HEK293 (cell line): Measurements from ENCODE around the gene PLEKHA7.

Source experiments
- CTCF ChIA-PET: fragments of 350-600 bp; formaldehyde crosslinking; extraction: SDS; loops from one replicate; lab custom pipeline; 2021; ENCODE audit warnings: antibody characterized with exemption; lab: Yijun Ruan, JAX
- POLR2A ChIA-PET: fragments of 300-600 bp; formaldehyde crosslinking; extraction: SDS; loops from one replicate; lab custom pipeline; 2020; ENCODE audit warnings: antibody characterized with exemption, inconsistent platforms; lab: Yijun Ruan, JAX
- H3K27ac ChIP-seq: fragments of 200-500 bp; sonication (Bioruptor generic); 2 replicates; pipeline ENCODE4 v1.5.1; 2014; ENCODE audit warnings: low read depth, low read length, control low read depth, inconsistent platforms; ENCODE audit errors: extremely low read depth
- H3K36me3 ChIP-seq, 2 experiments: fragments of 200-500 bp in 1 of 2; sonication (Bioruptor generic) in 1 of 2; 1 replicate in 1 of 2; 2 replicates in 1 of 2; pipeline ENCODE4 v1.5.1; 2014 to 2017; ENCODE audit warnings: inconsistent platforms in 2 of 2, low read length in 2 of 2; ENCODE audit not compliant: control insufficient read depth in 2 of 2, insufficient read depth in 1 of 2
- H3K4me1 ChIP-seq: fragments of 200-500 bp; sonication (Bioruptor generic); 2 replicates; pipeline ENCODE4 v1.5.1; 2014; ENCODE audit warnings: mild to moderate bottlenecking, low read length, inconsistent platforms; ENCODE audit not compliant: control insufficient read depth, insufficient read depth
- H3K4me3 ChIP-seq: 2 replicates; pipeline ENCODE4 v1.5.1; 2011; ENCODE audit warnings: low read depth, mild to moderate bottlenecking, control low read depth, low read length, moderate library complexity
- H3K9me3 ChIP-seq: fragments of 200-500 bp; sonication (Bioruptor generic); 2 replicates; pipeline ENCODE4 v1.5.1; 2014; ENCODE audit warnings: low read depth, low read length, inconsistent platforms; ENCODE audit not compliant: control insufficient read depth, insufficient read depth
- SALL2 ChIP-seq: fragments of 450-650 bp; formaldehyde crosslinking; IDR thresholded peaks from 2 replicates; pipeline ENCODE4 v1.5.0; 2017; ENCODE audit warnings: missing biosample characterization, mild to moderate bottlenecking, missing genetic modification characterization, borderline replicate concordance
- YY2 ChIP-seq: fragments of 450-650 bp; formaldehyde crosslinking; IDR thresholded peaks from 2 replicates; pipeline ENCODE4 v1.5.1; 2016; ENCODE audit warnings: missing biosample characterization, missing genetic modification characterization
- ZBTB44 ChIP-seq: fragments of 450-650 bp; IDR thresholded peaks from 2 replicates; pipeline ENCODE4 v1.5.1; 2018; ENCODE audit warnings: missing biosample characterization, mild to moderate bottlenecking, missing genetic modification characterization
- ZBTB6 ChIP-seq: fragments of 450-650 bp; formaldehyde crosslinking; IDR thresholded peaks from 2 replicates; pipeline ENCODE4 v1.5.1; 2017; ENCODE audit warnings: missing biosample characterization, missing genetic modification characterization
- ZBTB8A ChIP-seq: fragments of 450-650 bp; formaldehyde crosslinking; IDR thresholded peaks from 2 replicates; pipeline ENCODE4 v1.5.1; 2016; ENCODE audit warnings: missing biosample characterization, missing genetic modification characterization
- ZNF404 ChIP-seq: fragments of 450-650 bp; formaldehyde crosslinking; IDR thresholded peaks from 2 replicates; pipeline ENCODE4 v1.5.1; 2017; ENCODE audit warnings: missing biosample characterization, missing genetic modification characterization
- ZNF488 ChIP-seq: fragments of 450-650 bp; formaldehyde crosslinking; IDR thresholded peaks from 2 replicates; pipeline ENCODE4 v1.5.1; 2016; ENCODE audit warnings: missing biosample characterization, missing genetic modification characterization
- ZNF548 ChIP-seq: fragments of 450-650 bp; formaldehyde crosslinking; IDR thresholded peaks from 2 replicates; pipeline ENCODE4 v1.5.1; 2016; ENCODE audit warnings: missing biosample characterization, missing genetic modification characterization
- ZNF645 ChIP-seq: fragments of 450-650 bp; formaldehyde crosslinking; IDR thresholded peaks from 2 replicates; pipeline ENCODE4; 2016; ENCODE audit warnings: missing biosample characterization, missing genetic modification characterization
- TF ChIP-seq, protein P1 (sequence below): fragments of 450-650 bp; formaldehyde crosslinking; IDR thresholded peaks from 2 replicates; pipeline ENCODE4 v1.5.1; 2017; ENCODE audit warnings: missing biosample characterization, missing genetic modification characterization
- TF ChIP-seq, protein P2 (sequence below): fragments of 450-650 bp; formaldehyde crosslinking; IDR thresholded peaks from 2 replicates; pipeline ENCODE4 v1.5.1; 2016; ENCODE audit warnings: missing biosample characterization, missing genetic modification characterization

The PLEKHA7 gene

DNA sequence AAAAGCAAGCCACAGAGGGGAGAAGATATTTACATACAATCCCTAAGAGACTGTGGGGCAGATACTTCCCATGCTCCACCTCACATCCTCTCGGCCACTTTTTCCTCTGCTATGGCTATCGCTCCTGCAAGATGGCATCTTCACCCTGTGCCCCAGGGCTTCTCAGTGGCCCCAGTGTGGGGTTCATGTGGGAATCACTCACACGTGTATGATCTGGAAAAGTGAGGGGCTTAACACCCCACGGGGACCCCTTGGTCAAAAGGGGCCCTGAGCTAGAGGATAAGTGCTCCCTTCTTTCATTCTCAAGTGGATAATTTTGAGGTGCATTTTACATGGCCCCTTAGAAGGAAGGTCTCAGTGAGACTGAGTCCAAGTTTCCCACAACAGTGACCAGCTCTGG lies 247.1 kb downstream of the PLEKHA7 start:
- H3K9me3 ChIP-seq: no peaks in the 10 kb centered on the region
- TF ChIP-seq ZBTB8A: no peak
- no peaks in the 10 kb centered on the region for H3K36me3 ChIP-seq
- ChIA-PET CTCF (interaction anchor here (0.6 to 1.8 kb wide), 2 partner anchors 21 to 51 kb away, joined by 5 to 6 read pairs; no protein-coding TSS in a partner anchor), POLR2A (no interaction called here)
- no peak overlapping the region for H3K27ac ChIP-seq
- H3K4me1 ChIP-seq: no peaks in the 10 kb centered on the region
- no peak overlapping the region for H3K4me3 ChIP-seq

GRCh38 chr11:16764888-16765287 lies 249.3 kb downstream of the PLEKHA7 start:
- Histone ChIP-seq H3K9me3 (no peaks in the 10 kb centered on the region), H3K4me1 (no peaks in the 10 kb centered on the region)
- TF ChIP-seq, protein P1, sequence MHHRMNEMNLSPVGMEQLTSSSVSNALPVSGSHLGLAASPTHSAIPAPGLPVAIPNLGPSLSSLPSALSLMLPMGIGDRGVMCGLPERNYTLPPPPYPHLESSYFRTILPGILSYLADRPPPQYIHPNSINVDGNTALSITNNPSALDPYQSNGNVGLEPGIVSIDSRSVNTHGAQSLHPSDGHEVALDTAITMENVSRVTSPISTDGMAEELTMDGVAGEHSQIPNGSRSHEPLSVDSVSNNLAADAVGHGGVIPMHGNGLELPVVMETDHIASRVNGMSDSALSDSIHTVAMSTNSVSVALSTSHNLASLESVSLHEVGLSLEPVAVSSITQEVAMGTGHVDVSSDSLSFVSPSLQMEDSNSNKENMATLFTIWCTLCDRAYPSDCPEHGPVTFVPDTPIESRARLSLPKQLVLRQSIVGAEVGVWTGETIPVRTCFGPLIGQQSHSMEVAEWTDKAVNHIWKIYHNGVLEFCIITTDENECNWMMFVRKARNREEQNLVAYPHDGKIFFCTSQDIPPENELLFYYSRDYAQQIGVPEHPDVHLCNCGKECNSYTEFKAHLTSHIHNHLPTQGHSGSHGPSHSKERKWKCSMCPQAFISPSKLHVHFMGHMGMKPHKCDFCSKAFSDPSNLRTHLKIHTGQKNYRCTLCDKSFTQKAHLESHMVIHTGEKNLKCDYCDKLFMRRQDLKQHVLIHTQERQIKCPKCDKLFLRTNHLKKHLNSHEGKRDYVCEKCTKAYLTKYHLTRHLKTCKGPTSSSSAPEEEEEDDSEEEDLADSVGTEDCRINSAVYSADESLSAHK: no peak
- TF ChIP-seq, protein P2, sequence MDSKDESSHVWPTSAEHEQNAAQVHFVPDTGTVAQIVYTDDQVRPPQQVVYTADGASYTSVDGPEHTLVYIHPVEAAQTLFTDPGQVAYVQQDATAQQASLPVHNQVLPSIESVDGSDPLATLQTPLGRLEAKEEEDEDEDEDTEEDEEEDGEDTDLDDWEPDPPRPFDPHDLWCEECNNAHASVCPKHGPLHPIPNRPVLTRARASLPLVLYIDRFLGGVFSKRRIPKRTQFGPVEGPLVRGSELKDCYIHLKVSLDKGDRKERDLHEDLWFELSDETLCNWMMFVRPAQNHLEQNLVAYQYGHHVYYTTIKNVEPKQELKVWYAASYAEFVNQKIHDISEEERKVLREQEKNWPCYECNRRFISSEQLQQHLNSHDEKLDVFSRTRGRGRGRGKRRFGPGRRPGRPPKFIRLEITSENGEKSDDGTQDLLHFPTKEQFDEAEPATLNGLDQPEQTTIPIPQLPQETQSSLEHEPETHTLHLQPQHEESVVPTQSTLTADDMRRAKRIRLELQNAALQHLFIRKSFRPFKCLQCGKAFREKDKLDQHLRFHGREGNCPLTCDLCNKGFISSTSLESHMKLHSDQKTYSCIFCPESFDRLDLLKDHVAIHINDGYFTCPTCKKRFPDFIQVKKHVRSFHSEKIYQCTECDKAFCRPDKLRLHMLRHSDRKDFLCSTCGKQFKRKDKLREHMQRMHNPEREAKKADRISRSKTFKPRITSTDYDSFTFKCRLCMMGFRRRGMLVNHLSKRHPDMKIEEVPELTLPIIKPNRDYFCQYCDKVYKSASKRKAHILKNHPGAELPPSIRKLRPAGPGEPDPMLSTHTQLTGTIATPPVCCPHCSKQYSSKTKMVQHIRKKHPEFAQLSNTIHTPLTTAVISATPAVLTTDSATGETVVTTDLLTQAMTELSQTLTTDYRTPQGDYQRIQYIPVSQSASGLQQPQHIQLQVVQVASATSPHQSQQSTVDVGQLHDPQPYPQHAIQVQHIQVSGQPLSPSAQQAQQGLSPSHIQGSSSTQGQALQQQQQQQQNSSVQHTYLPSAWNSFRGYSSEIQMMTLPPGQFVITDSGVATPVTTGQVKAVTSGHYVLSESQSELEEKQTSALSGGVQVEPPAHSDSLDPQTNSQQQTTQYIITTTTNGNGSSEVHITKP: no peak
- TF ChIP-seq ZNF548 (tag by site-specific recombination) (no peak), ZBTB44 (tag by site-specific recombination) (no peak)
- TF ChIP-seq, all 188 proteins: peak for 0
- ChIA-PET CTCF (no interaction called here), POLR2A (no interaction called here)
- Histone ChIP-seq H3K27ac (no peak overlapping the region), H3K4me3 (no peak overlapping the region), H3K36me3 (no peaks in the 10 kb centered on the region)

DNA sequence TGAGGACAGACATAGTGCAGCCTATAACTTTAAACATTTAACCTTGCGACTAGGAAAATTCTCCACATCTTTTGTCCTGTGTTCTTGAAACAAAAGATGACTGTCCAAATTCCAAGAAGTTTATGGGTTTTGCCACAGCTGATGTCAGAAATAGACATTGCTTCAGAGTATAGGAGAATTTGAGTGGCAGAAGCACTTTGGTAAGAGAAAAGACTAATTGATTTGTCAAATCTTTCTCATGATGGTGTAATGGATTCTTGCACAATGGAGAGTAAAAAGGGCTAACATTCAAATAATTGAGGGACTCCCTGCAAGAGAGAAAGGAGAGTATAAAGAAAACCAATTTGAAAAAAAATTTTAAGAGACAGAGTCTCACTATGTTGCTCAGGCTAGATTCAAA lies 250.5 kb downstream of the PLEKHA7 start:
- TF ChIP-seq ZNF488 (tag by site-specific recombination): no peak
- TF ChIP-seq ZNF645 (tag by site-specific recombination): no peak
- no peak for TF ChIP-seq SALL2
- no peak for TF ChIP-seq ZNF404 (tag by site-specific recombination)
- no peak for TF ChIP-seq YY2
- no peak for TF ChIP-seq ZBTB6 (tag by site-specific recombination)
- peaks cover under 1 to 2% of the 10 kb centered on the region in 2 experiments; a peak in 2 of 3 replicates for H3K36me3 ChIP-seq
- ChIA-PET CTCF (interaction anchor here (1.8 kb wide), 1 partner anchor 23 kb away, joined by 8 read pairs; no protein-coding TSS in a partner anchor), POLR2A (no interaction called here)
- no peaks in the 10 kb centered on the region for H3K4me1 ChIP-seq
- no peak overlapping the region for H3K27ac ChIP-seq
- no peaks in the 10 kb centered on the region for H3K9me3 ChIP-seq
- no peak overlapping the region for H3K4me3 ChIP-seq
